Stimulated activated CD4-positive, alpha-beta T cell treated with anti-CD3 and anti-CD28 coated beads, TNF-alpha, amount 100 ng/mL, for 1 hour (primary cell): ENCODE results near the gene LILRA2.
"Not testable (repeated sequence)": the region's sequence is repeated elsewhere in the genome, so short reads cannot be mapped to it uniquely, and the experiment has no call there.

Source experiments
- DNase-seq, 3 donors: peaks; one replicate each; pipeline ENCODE4 v3.0.0-alpha.2; 2020; ENCODE audit warnings: low read depth in 3 of 3, low spot score in 1 of 3

Gene LILRA2

DNA sequence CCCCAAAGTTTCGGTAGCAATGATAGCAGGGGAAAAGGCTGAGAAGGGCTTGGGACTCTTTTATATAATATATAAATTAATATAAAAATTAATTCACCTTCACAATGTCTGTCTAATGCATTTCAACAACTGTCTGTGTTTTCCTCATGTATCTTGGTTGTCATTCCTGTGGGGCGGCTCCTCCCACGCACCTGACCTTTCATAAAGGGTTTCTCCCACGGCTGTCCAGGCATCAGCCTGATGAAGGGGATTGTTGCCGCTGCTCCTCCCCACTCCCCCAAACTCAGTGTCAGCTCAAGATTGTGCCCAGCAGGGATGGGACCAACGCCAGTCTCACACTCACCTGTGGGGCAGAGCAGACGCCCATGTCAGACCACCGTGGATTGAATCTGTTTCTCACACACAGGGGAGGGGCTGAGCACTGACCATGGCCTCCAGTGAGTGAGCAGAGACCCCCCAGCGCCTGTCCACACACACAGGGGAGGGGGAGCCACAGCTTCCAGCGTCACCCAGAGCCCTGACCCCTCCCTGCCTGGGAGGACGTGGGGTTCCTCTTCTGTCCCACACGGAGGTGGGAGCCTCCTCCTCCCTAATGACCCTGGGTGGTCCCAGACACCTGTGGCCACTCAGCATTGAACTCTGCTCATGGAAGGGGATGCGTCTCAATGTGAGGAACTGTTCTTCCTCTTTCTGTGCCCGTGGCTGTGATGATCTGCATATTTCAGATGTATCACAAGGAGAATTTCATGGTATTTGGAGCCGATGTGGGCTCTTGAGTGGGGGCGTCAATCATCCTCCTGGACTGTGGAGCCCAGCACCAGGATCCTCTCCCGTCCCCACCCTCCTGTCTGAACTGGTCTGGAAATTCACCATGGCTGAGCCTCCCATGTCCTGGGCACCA, 1.6 kb upstream of the LILRA2 start:
- not testable (repeated sequence) for DNase-seq

GRCh38 chr19:54572696-54573311, 786 bp upstream of the LILRA2 start:
- no peak for DNase-seq

- no peak for DNase-seq
Measured at GRCh38 chr19:54574051-54574450, 461 bp downstream of the LILRA2 start.

DNA sequence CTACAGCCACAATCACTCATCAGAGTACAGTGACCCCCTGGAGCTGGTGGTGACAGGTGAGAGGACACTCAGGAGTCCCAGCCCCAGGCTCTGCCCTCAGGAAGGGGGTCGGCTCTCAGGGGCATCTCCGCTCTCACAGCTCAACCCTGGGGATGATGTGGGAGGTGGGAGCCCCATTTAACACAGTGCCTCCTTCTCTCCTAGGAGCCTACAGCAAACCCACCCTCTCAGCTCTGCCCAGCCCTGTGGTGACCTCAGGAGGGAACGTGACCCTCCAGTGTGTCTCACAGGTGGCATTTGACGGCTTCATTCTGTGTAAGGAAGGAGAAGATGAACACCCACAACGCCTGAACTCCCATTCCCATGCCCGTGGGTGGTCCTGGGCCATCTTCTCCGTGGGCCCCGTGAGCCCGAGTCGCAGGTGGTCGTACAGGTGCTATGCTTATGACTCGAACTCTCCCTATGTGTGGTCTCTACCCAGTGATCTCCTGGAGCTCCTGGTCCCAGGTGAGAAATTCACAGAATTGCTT, 1.0 kb downstream of the LILRA2 start:
- no peak for DNase-seq

DNA sequence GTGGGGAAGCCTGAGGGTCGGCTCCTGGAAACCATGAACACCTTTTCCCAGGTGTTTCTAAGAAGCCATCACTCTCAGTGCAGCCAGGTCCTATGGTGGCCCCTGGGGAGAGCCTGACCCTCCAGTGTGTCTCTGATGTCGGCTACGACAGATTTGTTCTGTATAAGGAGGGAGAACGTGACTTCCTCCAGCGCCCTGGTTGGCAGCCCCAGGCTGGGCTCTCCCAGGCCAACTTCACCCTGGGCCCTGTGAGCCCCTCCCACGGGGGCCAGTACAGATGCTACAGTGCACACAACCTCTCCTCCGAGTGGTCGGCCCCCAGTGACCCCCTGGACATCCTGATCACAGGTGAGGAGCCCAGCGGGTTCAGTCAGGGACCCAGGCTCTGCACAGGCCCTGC, 1.6 kb downstream of the LILRA2 start:
- DNase-seq = not testable (repeated sequence)

DNA sequence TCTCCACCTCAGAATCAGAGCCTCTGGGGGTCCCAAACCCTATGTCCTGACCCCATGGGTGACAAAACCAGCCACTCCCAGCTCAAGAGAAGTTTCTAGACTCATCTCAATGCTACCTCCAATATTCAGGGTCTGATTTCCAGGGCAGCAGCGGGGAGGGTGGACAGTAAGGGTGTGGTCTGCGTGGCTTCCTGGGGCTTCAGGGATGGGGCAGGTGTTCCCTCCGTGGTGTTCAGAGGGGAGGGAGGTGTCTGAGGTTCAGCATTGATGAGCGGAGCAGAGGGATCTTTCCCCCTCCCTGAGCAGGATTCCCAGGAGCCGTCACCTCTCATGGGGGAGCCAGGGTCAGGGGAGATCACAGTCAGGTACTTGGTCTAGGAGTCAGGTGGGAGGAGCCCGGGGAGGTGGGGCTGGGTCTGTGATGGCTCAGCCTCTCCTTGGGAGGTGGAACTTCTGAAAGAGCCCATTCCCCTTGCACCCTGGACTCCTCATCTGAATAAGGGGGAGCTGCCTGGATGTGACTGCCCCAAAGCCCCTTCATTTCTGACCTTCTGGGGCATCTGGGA, 2.9 kb downstream of the LILRA2 start:
- DNase-seq = no peak

- no peak for DNase-seq
Measured at GRCh38 chr19:54577334-54577733, 3.7 kb downstream of the LILRA2 start.

GRCh38 chr19:54578268-54578667, 4.7 kb downstream of the LILRA2 start:
- DNase-seq = not testable (repeated sequence)

- DNase-seq = no peak
Measured at GRCh38 chr19:54586397-54586796, 12.8 kb downstream of the LILRA2 start.

GRCh38 chr19:54587026-54587425, 13.4 kb downstream of the LILRA2 start:
- no peak for DNase-seq

GRCh38 chr19:54593445-54593844, 19.9 kb downstream of the LILRA2 start, which contains the start of gene LILRA1:
LILRA1 (plus strand) TSS chr19:54593632; CDS start chr19:54594245, 613 bp downstream.
- DNase-seq = not testable (repeated sequence)

DNA sequence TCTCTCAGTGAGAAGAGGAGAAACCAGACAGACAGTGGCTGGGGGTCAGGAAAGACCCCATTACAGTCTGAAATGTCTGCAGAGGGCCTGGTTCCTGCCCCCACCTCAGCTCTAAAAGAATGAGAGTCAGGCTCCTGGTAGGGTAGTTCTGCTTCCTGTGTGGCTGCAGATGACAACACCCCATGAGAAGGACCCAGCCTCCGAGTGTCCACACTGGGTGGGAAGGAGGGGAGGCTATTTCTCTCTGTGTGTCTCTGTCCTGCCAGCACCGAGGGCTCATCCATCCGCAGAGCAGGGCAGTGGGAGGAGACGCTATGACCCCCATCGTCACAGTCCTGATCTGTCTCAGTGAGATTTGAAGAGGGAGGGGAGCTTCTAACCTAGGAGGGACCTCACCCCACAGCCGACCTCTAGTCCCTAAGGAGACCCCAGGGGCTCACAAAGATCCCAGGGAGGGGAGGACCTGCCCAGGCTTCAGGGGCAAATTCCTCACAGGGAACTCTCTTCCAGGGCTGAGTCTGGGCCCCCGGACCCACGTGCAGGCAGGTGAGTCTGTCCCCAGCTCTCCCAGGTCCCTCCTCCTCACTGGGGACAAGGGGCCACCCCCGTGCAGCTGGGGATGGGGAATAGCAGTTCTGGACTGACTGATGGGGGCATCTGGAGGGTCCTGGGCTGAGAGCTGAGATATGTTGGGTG, 20.5 kb downstream of the LILRA2 start:
- DNase-seq = not testable (repeated sequence)

DNA sequence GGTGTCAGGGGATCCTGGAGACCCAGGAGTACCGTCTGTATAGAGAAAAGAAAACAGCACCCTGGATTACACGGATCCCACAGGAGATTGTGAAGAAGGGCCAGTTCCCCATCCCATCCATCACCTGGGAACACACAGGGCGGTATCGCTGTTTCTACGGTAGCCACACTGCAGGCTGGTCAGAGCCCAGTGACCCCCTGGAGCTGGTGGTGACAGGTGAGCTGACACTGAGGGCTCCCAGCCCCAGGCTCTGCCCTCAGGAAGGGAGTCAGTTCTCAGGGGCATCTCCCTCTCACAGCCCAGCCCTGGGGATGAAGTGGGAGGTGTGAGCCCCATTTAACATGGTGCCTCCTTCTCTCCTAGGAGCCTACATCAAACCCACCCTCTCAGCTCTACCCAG, 21.1 kb downstream of the LILRA2 start:
- no peak for DNase-seq

GRCh38 chr19:54595680-54596436, 22.3 kb downstream of the LILRA2 start:
- DNase-seq = not testable (repeated sequence)

GRCh38 chr19:54600212-54600611, 26.6 kb downstream of the LILRA2 start:
- DNase-seq = no peak

GRCh38 chr19:54606230-54606629, 32.6 kb downstream of the LILRA2 start:
- no peak for DNase-seq

- DNase-seq = no peak
Measured at GRCh38 chr19:54606891-54607784, 33.5 kb downstream of the LILRA2 start.

GRCh38 chr19:54607785-54608150, 34.2 kb downstream of the LILRA2 start:
- no peak for DNase-seq

- no peak for DNase-seq
Measured at GRCh38 chr19:54608205-54608604, 34.6 kb downstream of the LILRA2 start.
